Activated CD8-positive, alpha-beta memory T cell treated with anti-CD3 and anti-CD28 coated beads for 48 hours (primary cell): ENCODE measurements around the gene RNU1-3.
"Not testable (repeated sequence)": the region's sequence is repeated elsewhere in the genome, so short reads cannot be mapped to it uniquely, and the experiment has no call there.

ENCODE experiments used
- DNase-seq, 3 experiments: peaks; one replicate each; pipeline ENCODE4 v3.0.0-alpha.2; 2020; ENCODE audit warnings: low read depth in 2 of 3, low spot score in 2 of 3

Gene RNU1-3

DNA sequence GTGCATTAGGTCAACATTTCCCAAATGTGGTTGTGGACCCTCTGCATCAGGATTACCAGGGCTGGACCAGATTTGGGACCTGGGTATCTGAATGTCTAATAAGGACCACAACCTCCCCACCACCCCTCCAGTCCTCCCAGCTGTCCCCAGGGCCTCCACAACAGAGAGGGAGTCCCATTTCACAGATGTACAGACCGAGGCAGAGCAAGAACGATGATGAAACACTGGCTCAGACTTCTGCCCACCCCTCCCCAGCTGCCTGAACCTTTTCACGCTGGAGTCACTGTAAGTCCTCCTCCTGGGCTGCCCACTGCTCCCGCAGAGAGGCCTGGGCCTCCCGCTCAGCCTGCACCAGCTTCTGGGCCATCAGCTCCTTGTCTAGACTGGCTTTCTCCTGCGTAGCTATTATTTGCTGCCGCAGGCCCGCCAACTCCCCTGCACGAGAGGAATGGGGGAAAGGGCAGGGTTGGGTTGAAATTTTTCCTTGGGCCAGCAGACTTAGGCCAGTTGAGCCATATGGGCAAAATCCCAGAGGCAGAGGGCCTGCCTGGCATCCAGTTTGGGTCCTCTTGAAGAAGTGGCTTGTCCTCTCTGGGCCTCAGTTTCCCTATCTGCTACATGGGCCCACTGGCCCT is 45.0 kb downstream of the RNU1-3 start:
- peak in 1 of 3 experiments; percentile 16 for DNase-seq

DNA sequence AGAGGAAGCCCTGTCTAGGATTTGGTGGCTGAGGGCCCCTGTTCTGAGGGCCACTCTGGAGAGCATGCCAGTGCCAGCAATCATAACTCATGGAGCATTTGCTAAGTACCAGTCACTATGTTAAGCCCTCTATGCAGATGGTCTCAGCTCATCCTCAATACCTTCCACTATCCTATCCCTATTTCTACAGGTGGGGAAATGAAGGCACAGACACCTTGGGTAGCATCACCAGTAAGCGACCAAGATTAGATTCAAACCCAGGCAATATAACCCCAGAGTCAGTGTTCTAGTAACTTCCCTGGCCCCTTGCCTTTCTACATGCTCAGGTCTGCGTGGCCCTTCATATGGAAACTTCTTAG is 45.5 kb downstream of the RNU1-3 start:
- DNase-seq, result no peak

DNA sequence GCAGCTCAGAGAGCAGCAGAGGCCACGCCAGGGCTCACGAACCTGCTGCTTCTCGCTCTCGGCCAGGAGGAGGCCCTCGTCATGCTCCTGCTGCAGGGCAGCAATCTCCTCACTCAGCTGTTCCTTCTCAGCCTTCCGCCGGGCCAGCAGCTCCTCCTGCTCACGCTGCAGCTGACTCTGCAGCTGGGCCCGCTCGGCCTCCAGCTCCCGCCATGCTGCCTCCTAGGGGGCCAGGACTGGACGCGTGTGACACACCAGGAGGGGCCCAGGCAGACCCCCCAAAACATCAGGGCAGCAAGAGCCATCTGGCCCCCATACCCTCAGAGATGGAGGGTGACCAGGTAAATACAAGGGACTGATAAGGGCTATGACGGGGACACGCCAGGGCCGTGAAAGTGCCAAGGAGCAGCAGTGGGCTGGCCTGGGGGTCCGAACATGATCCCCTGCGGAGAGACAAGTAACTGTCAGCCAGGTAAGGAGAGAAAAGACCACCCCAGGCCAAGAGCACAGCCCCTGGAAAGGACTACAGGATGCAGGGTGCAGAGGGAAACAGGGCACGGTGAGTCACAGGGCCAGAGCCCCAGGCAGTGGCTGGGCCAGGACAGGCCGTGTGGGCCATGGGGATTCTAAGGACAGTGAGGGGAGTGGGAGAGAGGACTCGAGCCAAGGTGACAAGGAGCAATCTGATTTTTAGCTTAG is 46.8 kb downstream of the RNU1-3 start:
- DNase-seq, result not testable (repeated sequence)

DNA sequence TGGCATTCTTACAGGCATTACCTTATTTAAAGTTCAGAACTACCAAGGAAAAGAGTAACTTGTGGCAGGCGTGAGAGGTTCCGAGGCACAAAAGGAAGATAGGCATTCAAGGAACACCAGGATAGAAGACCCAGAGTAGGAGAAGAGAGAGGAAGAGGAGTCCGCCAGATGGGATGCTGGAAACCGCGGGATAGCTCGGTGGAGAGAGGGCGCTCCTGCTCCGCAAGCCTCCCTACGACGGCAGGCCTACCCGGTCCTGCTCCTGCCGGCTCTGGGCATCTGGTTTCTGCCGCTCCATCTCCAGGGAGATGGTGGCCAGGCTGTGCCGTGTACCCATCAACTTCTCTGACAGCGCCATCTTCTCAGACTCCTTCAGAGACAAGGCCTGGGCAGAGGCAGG is 48.0 kb downstream of the RNU1-3 start:
- no peak for DNase-seq

DNA sequence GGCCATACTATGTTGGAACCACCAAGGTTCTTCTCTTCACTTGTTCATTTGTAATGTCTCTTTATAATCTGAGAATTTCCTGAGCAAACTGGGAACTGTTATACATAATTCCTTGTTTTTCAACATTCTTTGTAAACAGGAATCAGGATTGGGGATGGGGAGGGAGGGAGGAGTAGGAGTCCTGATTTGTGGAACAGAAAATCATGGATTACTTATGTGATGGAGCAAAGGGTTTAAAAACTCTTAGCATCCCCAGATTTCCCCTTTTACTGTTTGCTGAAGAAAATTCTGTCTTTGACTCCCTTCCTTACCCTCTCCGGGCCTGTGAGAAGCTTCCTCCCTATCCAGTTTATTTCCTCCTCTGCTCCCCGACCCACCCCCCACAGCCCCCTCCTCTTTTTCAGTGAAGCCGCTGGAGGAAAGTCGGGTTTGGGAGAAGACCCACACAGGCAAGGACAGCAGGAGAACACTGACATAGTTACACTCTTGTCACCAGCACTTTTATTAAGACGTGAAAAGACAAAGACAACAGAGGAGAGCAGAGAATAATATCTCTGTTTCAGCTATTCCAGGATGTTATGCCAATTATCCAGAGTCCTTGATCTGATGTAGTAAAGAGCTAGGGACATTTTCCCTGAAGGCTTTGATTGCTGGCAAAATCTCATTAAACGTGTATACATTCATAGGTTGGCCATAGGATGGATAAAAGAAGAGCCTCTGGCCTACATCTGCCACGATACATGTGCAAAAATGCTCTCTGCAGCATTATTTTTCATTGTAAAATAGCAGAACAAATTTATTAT is 48.8 kb downstream of the RNU1-3 start:
- DNase-seq, result no peak

DNA sequence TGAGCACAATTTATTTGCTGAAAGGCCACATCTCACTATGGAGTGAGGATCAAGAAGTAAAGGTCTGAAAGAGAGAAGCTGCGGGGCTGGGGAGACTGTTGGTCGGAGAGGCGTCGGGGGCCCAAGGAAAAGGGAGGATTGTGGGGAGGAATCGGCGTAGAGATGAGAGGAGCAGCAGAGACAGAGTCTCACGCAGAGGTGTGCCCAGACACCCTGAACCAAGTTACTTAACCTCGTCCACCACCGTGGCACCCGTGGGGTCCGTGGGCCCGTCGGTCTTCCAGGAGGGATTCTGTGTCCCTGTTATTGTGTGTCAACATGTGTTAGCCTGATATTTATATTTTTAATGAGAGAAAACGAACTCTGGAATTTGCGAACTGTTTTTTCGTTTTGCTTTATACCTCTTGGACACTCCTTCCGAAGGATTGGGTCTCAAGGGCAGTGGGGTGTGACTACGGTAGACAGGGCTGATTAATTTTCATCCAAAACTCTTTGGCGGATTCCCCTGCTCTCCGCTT is 49.6 kb downstream of the RNU1-3 start:
- no peak for DNase-seq
